Mucosa of descending colon (tissue), 3 donors: ENCODE measurements around the gene NFIC. TPM values are rescaled to one million over a fixed set of nuclear protein-coding genes. Genes with fewer than 3 reads are reported as not detected.

Experiments
- ATAC-seq: fragments of 200-7000 bp; cut with Tn5 transposase; one replicate; pipeline ENCODE4 v1.9.1; 2020; ENCODE audit warnings: mild to moderate bottlenecking, moderate library complexity
- DNase-seq, 3 donors: peaks; one replicate each; pipeline ENCODE4 v3.0.0-alpha.2; 2020
- H3K36me3 ChIP-seq: fragments of 200-600 bp; one replicate; pipeline ENCODE4 v1.8.0; 2021; ENCODE audit warnings: low read depth, mild to moderate bottlenecking
- H3K4me1 ChIP-seq: fragments of 200-600 bp; one replicate; pipeline ENCODE4 v1.8.0; 2021; ENCODE audit warnings: low read depth, mild to moderate bottlenecking
- H3K4me3 ChIP-seq: fragments of 200-600 bp; one replicate; pipeline ENCODE4 v1.8.0; 2021; ENCODE audit warnings: mild to moderate bottlenecking
- H3K9me3 ChIP-seq: fragments of 200-600 bp; one replicate; pipeline ENCODE4 v1.8.0; 2021; ENCODE audit warnings: mild to moderate bottlenecking
- intact Hi-C, 2 donors: fragments of 100-400 bp; cut with DNase I in 1 of 2; cut with micrococcal nuclease in 1 of 2; formaldehyde crosslinking; loops; one replicate each; pipeline versions ENCODE4 v1.11.0 to v1.11.1; 2022; cut with DNase I, micrococcal nuclease
- total RNA-seq, 3 donors: library from RNA; stranded (reverse); fragmentation: NEBNext Ultra II Directional in 2 of 3; extraction: Animal tissue kit (Norgen Biotek cat#: 25700) in 2 of 3; gene quantifications; one replicate each; pipeline versions ENCODE4 v1.2.1 to v1.2.4, GENCODE V29; 2021 to 2023
- TF ChIP-seq, protein P1 (sequence below): fragments of 200-600 bp; IDR thresholded peaks from one replicate; pipeline ENCODE4 v1.8.0; 2022; ENCODE audit warnings: antibody characterized with exemption, mild to moderate bottlenecking
- donor health status: DM: no; HTN: no; CAD: no; lungs with moderate emphysema.
- donor health status: DM: no; HTN: no; CAD: no.
- donor health status: DM: no; HTN: yes; CAD: no.

NFIC gene
- total RNA-seq, 3 donors from 2014 or later: 38.4 to 210 (median 79.3) TPM

DNA sequence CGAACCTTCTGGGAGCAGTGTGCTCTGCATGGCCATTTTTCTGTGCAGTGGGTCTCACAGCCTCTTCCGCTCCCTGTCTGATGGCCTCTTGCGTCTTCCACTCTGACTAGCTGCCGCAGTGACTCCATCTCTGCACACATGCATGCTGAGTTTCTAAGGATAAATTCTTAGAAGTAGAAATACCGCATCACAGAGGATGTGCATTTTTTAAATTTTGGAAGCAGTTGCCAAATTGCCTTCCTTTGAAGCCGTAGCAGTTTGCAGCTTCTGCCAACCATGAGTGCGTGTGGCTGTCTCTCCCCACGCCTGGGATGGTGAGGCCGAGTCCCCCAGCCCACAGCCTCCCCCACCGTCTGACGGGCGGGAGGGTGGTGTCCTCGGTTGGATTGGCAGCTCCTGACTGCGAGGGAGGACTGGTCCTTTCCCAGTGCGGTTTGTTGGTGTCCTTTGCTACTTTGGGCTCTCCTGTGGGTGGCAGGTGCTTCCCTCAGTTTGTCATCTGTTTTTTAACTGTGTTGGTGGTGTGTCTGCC lies 149.6 kb downstream of the NFIC start:
- TF ChIP-seq, protein P1, sequence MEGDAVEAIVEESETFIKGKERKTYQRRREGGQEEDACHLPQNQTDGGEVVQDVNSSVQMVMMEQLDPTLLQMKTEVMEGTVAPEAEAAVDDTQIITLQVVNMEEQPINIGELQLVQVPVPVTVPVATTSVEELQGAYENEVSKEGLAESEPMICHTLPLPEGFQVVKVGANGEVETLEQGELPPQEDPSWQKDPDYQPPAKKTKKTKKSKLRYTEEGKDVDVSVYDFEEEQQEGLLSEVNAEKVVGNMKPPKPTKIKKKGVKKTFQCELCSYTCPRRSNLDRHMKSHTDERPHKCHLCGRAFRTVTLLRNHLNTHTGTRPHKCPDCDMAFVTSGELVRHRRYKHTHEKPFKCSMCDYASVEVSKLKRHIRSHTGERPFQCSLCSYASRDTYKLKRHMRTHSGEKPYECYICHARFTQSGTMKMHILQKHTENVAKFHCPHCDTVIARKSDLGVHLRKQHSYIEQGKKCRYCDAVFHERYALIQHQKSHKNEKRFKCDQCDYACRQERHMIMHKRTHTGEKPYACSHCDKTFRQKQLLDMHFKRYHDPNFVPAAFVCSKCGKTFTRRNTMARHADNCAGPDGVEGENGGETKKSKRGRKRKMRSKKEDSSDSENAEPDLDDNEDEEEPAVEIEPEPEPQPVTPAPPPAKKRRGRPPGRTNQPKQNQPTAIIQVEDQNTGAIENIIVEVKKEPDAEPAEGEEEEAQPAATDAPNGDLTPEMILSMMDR: no peak

DNA sequence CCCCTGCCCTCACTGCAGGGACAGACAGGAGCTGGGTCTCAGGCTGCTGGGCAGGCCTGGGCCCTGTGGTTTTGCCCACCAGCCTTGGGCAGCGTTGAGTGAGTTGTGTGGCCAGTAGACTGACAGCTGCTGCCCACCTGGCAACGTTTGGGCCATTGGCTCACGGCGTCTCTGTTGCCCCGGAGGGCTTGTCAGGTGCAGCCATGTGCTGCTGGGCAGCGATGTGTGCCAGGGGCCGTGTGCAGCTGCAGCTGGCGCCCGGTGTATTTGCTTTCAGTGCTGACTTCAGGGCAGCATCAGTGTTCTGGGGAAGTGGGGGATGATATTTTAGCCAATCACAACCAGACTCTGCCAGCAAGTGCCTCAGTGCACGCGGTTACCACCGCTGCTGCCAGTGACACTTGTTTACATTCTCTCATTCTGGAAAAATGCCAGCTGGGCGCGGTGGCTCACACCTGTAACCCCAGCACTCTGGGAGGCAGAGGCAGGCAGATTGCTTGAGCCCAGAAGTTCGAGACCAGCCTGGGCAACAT lies 150.4 kb downstream of the NFIC start:
- no peaks in the 10 kb centered on the region for H3K9me3 ChIP-seq
- TF ChIP-seq, protein P1: no peak
- ATAC-seq (peak; percentile 56), DNase-seq (peak in 2 of 3 donors; percentile 50 to 51)
- H3K4me3 ChIP-seq: no peak overlapping the region
- no peaks in the 10 kb centered on the region for H3K36me3 ChIP-seq
- intact Hi-C loops: no loop called here
- H3K4me1 ChIP-seq: no peaks in the 10 kb centered on the region

More for the DNA sequence above, 149.6 kb downstream of the NFIC start:
- Histone ChIP-seq H3K4me3 (no peak overlapping the region), H3K36me3 (no peaks in the 10 kb centered on the region), H3K4me1 (no peaks in the 10 kb centered on the region), H3K9me3 (no peaks in the 10 kb centered on the region)
- no peak for DNase-seq
- ATAC-seq: no peak
- intact Hi-C loops: no loop called here

DNA sequence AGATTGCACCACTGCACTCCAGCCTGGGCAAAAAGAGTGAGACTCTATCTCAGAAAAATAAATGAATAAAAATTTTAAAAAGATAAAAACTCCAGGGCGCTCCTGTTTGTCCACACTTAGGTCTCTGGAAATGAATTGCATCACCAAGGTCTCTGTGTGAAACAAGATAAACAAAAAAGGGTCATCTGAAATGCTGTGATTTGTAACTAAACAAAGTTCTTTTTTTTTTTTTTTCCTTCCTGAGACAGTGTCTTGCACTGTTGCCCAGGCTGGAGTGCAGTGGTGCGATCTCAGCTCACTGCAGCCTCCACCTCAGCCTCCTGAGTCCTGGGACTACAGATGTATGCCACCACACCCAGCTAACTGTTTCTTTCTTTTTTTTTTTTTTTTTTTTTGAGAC lies 151.3 kb downstream of the NFIC start:
- ATAC-seq: no peak
- Histone ChIP-seq H3K9me3 (no peaks in the 10 kb centered on the region), H3K4me1 (no peaks in the 10 kb centered on the region), H3K36me3 (no peaks in the 10 kb centered on the region), H3K4me3 (no peak overlapping the region)
- intact Hi-C loops: no loop called here
- TF ChIP-seq, protein P1: no peak
- DNase-seq: no peak

DNA sequence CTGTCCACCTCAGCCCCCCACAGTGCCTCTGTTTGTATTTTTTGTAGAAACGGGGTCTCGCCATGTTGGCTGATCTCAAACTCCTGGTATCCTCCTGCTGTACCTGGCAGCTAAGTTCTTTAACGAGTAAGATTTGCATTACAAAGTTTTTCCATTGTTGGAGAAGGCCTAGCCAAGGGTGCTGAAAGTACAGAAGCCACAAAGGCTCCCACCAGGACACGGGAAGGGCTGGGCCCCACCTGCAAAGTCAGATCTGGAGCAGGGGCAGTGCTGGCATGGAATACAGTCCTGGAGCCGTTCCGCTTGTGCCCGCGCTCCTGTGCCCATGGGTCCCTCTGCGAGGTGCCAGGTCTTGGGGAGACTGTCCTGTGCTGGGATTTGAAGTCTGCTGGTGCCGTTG lies 151.9 kb downstream of the NFIC start:
- DNase-seq (no peak), ATAC-seq (no peak)
- intact Hi-C loops: no loop called here
- Histone ChIP-seq H3K4me3 (no peak overlapping the region), H3K4me1 (no peaks in the 10 kb centered on the region), H3K9me3 (no peaks in the 10 kb centered on the region), H3K36me3 (no peaks in the 10 kb centered on the region)
- TF ChIP-seq, protein P1: no peak

DNA sequence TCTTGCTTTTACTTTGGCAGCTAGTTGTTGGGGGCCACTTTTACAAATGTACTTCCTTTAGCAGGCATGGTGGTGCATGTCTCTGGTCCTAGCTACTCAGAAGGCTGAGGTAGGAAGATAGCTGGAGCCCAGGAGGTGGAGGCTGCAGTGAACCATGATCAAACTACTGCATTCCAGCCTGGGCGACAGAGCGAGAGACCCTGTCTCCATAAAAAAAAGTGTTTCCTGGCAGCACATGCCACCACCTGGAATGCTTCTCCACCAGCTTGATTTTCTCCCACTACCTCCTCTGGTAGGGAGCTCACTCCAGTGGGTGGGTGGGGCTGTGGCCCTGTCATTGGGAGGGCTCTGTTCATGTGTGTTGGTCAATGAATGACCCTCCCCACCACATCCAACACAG lies 152.3 kb downstream of the NFIC start:
- no peak for DNase-seq
- no peaks in the 10 kb centered on the region for H3K9me3 ChIP-seq
- ATAC-seq: no peak
- TF ChIP-seq, protein P1: no peak
- H3K4me3 ChIP-seq: no peak overlapping the region
- intact Hi-C loops: no loop called here
- H3K36me3 ChIP-seq: no peaks in the 10 kb centered on the region
- H3K4me1 ChIP-seq: no peaks in the 10 kb centered on the region

Other genes with a start within 250 kb of the NFIC start
- 1 to 10 TPM; 1.9 to 6.2 (median 4.3) TPM for gene GNA15, start 230.6 kb upstream of the NFIC start, total RNA-seq
- 1 to 10 TPM in 1 of 3 donors, under 1 TPM in 2; 0.38 to 2.5 (median 0.82) TPM for gene S1PR4, start 187.8 kb upstream of the NFIC start, total RNA-seq
- 100 to 1,000 TPM in 1 of 3 donors, 10 to 100 TPM in 2; 52.6 to 103 (median 94.4) TPM for gene NCLN, start 180.7 kb upstream of the NFIC start, total RNA-seq
- 1 to 10 TPM in 1 of 3 donors, under 1 TPM in 2; 0.75 to 2.7 (median 0.79) TPM for gene CELF5, start 141.9 kb upstream of the NFIC start, total RNA-seq
- gene SMIM24, start 113.9 kb downstream of the NFIC start, total RNA-seq: 10 to 100 TPM in 2 of 3 donors, 1 to 10 TPM in 1; 8.5 to 62.5 (median 41.8) TPM
- gene SMIM44, start 116.9 kb downstream of the NFIC start, total RNA-seq: 1 to 10 TPM; 1.1 to 5.5 (median 5.5) TPM
- gene DOHH, start 134.1 kb downstream of the NFIC start, total RNA-seq: 10 to 100 TPM in 2 of 3 donors, 1 to 10 TPM in 1; 7.6 to 11.1 (median 10.4) TPM
- gene FZR1, start 139.7 kb downstream of the NFIC start, total RNA-seq: 10 to 100 TPM; 35.9 to 59.6 (median 46.4) TPM
- 1 to 10 TPM; 3.2 to 6.0 (median 3.4) TPM for gene TEKTIP1, start 172.6 kb downstream of the NFIC start, total RNA-seq
- 10 to 100 TPM; 25.0 to 43.6 (median 36.8) TPM for gene MFSD12, start 191.0 kb downstream of the NFIC start, total RNA-seq
- gene HMG20B, start 206.4 kb downstream of the NFIC start, total RNA-seq: 10 to 100 TPM; 79.9 to 81.9 (median 81.4) TPM
- 1 to 10 TPM in 1 of 3 donors, under 1 TPM in 2; 0.34 to 1.1 (median 0.58) TPM for gene GIPC3, start 218.9 kb downstream of the NFIC start, total RNA-seq
- gene TBXA2R, start 240.3 kb downstream of the NFIC start, total RNA-seq: 1 to 10 TPM in 2 of 3 donors, under 1 TPM in 1; 0.72 to 2.3 (median 1.1) TPM